ENCODE measurements around the gene HMGN1.
A peak's percentile ranks its signal among the peaks of the same experiment; 100 is the strongest.
"Not testable (repeated sequence)": the region's sequence is repeated elsewhere in the genome, so short reads cannot be mapped to it uniquely, and the experiment has no call there.

Gene HMGN1

GRCh38 chr21:39348355-39349210 lies at the start of gene HMGN1:
Gene HMGN1 (minus strand): TSS chr21:39349088. CDS start chr21:39348917, 171 bp downstream.
- DNase-seq (ENCODE audit: low spot score) = peak; percentile 91

- no peak for DNase-seq (ENCODE audit: low spot score)
These were observed 48.9 kb upstream of the HMGN1 start for GRCh38 chr21:39397646-39398385.

- DNase-seq (ENCODE audit: low spot score) = no peak
These were observed 44.1 kb upstream of the HMGN1 start for GRCh38 chr21:39392981-39393380.

- no peak for DNase-seq (ENCODE audit: low spot score)
These were observed 41.4 kb upstream of the HMGN1 start for GRCh38 chr21:39390212-39390765.

- no peak for DNase-seq (ENCODE audit: low spot score)
These were observed 39.9 kb upstream of the HMGN1 start for GRCh38 chr21:39388811-39389155.

- peak; percentile 82 for DNase-seq (ENCODE audit: low spot score)
These were observed 39.3 kb upstream of the HMGN1 start for GRCh38 chr21:39388038-39388810.

- peak; percentile 79 for DNase-seq (ENCODE audit: low spot score)
These were observed 38.7 kb upstream of the HMGN1 start for GRCh38 chr21:39387461-39388037.

GRCh38 chr21:39386899-39387298 lies 38.0 kb upstream of the HMGN1 start:
- no peak for DNase-seq (ENCODE audit: low spot score)

GRCh38 chr21:39386194-39386593 lies 37.3 kb upstream of the HMGN1 start:
- peak; percentile 51 for DNase-seq (ENCODE audit: low spot score)

- DNase-seq (ENCODE audit: low spot score) = peak; percentile 89
These were observed 36.6 kb upstream of the HMGN1 start for GRCh38 chr21:39385299-39386145.

- peak; percentile 38 for DNase-seq (ENCODE audit: low spot score)
These were observed 35.9 kb upstream of the HMGN1 start for GRCh38 chr21:39384674-39385298.

GRCh38 chr21:39382096-39382495 lies 33.2 kb upstream of the HMGN1 start:
- not testable (repeated sequence) for DNase-seq (ENCODE audit: low spot score)

GRCh38 chr21:39381009-39381408 lies 32.1 kb upstream of the HMGN1 start:
- peak; percentile 60 for DNase-seq (ENCODE audit: low spot score)

GRCh38 chr21:39379986-39380891 lies 31.4 kb upstream of the HMGN1 start:
- DNase-seq (ENCODE audit: low spot score) = peak; percentile 95

- peak; percentile 28 for DNase-seq (ENCODE audit: low spot score)
These were observed 28.7 kb upstream of the HMGN1 start for GRCh38 chr21:39377444-39378050.

- DNase-seq (ENCODE audit: low spot score) = no peak
These were observed 26.6 kb upstream of the HMGN1 start for GRCh38 chr21:39375446-39375845.

GRCh38 chr21:39374046-39374445 lies 25.2 kb upstream of the HMGN1 start:
- no peak for DNase-seq (ENCODE audit: low spot score)

- DNase-seq (ENCODE audit: low spot score) = peak; percentile 59
These were observed 24.7 kb upstream of the HMGN1 start for GRCh38 chr21:39373634-39374033.

GRCh38 chr21:39369896-39370288 lies 21.0 kb upstream of the HMGN1 start:
- not testable (repeated sequence) for DNase-seq (ENCODE audit: low spot score)
